GM21528 (cell line): ENCODE results near the gene NEB.
"Not testable (repeated sequence)": the region's sequence is repeated elsewhere in the genome, so short reads cannot be mapped to it uniquely, and the experiment has no call there.

ENCODE experiments used
- ATAC-seq: cut with Tn5 transposase; IDR thresholded peaks from one replicate; pipeline ENCODE4 v1.9.1; 2021; ENCODE audit warnings: mild to moderate bottlenecking, moderate library complexity; ENCODE audit not compliant: unreplicated experiment, low FRiP score

The NEB gene

DNA sequence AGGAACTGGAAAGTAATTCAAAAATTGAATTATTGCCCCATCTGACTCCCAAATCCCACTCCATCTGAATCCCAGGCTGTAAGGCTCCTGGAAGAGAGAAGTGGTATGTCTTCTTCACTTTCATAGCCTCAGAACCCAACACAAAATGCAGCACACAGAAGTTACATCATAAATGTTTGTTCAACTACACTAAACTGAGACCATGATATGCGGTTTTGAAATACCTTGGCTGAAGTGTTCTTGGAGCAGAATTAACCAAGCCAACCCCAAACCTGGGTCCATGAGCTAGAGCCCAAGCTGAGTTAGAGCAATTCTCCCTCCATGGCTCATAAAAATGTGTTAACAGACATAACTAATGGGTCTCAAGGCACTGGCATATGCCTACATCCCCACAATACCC is 23.3 kb downstream of the NEB start:
- ATAC-seq, result no peak

DNA sequence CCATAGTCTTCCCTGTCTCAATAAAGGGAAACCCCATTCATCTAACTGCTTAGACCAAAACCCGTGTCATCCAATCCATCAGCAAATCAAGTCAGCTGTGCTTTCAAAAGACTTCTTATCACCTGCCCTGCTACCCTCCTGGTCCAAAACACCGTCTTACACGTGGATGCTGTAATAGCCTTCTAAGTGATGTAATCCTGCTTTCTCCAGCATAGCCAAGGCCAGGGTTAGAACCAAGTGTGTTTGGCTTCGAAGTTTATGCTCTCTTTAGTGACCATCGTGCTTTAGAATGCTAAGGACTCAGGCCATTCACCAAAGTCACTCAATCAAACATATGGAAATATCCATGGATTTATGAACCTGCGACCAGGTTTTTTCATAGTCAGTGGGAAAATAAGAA is 25.5 kb downstream of the NEB start:
- ATAC-seq, result no peak

DNA sequence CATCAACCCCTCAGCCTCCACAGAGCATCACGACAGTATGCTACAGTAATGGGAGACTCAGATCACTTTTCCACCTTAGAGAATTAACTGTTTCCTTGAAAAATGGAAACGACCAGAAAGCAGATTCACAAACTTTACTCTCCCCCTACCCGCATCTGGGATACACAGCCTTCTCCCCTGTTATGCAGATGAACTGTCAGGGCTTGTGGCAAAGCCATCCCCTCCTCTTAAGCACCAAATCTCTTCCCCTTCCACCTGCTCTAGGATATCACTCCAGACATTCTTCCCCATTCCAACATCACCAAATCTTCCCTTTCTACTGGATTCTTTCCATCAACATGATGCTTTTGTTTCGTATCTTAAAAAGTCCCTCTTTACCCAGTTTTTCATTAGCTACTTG is 26.4 kb downstream of the NEB start:
- no peak for ATAC-seq

DNA sequence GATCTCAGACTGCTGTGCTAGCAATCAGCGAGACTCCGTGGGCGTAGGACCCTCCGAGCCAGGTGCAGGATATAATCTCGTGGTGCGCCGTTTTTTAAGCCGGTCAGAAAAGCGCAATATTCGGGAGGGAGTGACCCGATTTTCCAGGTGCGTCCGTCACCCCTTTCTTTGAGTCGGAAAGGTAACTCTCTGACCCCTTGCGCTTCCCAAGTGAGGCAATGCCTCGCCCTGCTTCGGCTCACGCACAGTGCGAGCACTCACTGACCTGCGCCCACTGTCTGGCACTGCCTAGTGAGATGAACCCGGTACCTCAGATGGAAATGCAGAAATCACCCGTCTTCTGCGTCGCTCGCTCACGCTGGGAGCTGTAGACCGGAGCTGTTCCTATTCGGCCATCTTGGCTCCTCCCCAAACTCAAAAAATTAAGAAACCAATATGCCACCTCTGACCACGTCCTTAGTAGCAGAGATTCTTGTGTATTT is 29.8 kb downstream of the NEB start:
- not testable (repeated sequence) for ATAC-seq

DNA sequence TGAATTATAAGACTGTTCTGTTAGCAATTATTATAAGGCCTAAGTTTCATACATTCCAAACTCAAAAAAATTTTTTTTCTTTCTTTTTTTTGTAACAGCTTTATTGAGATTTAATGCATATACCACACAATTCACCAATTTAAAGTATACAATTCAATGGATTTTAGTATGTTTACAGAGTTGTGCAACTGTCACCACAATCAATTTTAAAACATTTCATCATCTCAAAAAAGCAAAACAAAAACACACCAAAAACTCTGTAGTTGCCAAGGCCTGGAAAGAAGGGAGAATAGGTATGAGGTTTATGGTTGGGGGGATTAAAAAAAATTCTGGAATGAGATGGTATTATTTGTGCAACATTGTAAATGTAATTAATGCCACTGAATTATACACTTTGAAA is 36.1 kb downstream of the NEB start:
- ATAC-seq, result not testable (repeated sequence)

DNA sequence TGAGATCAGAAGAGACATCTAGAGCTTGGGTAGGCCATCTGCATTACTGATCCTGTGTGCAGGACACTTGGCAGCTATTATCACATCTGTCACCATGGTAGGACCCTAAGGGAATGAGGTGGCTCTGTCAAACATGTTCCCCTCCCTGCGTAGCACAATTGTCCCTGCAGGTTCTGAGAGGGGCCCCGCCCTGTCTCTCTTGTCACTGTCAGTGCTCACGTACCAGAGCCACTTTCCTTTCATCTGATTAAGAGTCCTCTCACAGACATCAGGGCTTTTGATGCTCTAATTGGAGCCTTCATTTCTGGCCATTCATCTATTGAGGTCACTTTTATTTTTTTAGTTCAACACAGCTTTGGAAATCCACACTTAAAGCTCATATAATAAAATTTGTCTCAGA is 38.5 kb downstream of the NEB start:
- ATAC-seq, result no peak

DNA sequence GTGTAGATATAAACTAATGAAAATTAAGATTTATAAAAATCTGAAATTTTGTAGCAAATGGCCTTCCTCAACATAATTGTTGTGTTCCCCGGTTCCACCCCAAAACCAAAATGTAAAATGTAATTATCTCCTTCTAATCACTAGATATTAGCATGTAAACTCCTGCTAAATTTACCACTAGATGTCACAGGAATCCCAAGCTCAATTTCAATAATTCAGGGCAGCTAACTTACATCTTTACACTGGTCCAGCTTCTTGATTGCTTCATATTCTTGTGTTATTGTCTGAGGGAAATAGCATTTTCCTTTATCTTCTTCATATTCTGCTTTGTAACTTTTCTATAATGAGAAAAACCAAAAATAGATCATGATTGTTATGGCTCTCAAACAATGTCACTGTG is 42.6 kb downstream of the NEB start:
- no peak for ATAC-seq

DNA sequence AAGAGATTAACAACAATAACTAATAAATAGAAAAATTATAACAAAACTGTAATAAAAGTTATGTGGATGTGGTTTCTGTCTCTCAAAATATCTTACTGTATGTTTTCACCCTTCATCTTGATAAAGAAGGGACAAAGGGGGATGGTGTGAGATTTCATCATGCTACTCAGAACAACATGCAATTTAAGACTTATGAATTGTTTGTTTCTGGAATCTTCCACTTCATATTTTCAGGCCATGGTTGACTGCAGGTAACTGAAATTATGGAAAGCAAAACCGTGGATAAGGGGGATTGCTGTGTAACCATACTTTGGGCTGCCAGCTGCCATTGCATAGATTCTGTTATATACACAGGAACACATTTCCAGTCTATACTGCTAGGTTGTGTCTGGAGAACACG is 45.6 kb downstream of the NEB start:
- ATAC-seq, result no peak

DNA sequence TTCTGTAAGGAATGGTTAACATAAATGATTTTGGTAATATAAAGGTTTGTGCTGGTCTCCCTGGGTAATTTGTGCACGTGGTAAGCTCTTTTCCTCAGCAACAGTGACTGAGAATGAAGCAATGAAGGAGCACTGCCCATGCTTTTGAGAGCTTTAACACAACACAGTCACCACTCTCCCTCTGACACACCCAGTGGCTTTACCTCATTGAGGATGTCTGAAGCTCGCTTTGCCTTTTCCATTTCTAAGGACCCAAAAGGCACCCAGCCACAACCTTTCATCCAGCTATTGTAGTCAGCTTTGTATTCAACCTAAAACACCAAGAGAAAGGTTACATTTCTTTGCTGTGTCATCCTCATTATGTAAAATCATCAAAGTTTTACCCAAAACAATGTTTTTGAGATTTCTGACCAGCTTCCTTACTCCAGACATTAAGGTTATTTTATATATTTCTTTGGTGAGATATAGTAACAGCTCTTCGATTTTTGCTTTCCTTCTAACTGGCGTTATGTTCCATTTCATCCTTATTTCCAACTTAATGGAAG is 51.7 kb downstream of the NEB start:
- no peak for ATAC-seq

DNA sequence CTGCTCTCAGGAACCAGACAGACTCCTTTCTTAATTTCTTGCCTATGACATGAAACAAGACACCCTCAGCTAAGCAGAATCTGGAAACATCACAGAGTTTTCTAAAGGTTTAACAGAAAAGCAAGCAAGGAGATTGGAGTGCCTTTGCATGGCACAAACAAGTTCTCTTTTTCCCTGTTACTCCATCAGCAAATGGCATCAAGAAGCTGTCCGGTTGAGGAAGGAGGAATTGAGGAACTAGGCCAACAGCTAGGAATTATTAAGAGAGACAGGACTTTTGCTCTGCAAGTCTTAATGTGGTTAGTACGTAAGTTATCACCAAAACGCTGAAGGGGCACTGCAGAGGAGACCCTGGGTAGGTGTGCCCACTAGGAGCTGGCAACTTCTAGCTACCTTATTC is 53.2 kb downstream of the NEB start:
- no peak for ATAC-seq

DNA sequence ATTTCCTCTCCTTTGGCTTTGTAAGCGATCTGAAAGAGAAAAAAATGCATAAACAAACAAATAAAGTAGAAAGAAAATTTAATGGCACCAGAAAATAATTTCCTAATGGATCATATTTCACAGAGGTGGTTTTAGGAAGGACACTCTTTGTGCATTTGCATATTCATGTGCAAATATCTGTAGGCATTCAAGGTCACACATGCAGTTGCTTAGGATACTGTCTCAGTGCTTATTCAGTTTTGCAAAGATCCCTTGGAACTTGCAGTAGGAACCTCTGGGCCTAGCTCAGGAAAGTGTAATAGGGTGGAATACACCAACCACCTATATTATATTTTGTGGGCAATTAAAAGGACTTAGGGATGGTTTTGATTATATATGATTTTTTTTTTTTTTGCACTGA is 54.3 kb downstream of the NEB start:
- no peak for ATAC-seq

DNA sequence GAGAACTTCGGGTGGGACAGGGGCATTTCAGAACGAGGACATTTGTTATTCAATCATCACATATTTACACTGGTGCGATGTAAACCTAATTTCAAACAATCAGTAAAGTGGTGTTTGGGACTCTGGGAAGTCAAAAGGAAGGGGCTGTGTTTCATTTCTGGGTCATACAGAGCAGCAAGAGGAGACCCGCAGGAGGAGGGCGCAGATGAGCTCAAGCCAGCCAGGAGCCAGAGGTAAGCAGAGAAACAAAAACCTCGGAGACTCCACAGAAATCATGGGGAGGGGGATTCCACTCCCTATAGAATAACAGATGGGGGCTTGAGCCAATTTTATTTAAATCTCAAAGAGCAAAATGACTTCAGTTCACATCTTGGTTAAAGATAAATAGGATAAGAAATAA is 55.4 kb downstream of the NEB start:
- no peak for ATAC-seq

DNA sequence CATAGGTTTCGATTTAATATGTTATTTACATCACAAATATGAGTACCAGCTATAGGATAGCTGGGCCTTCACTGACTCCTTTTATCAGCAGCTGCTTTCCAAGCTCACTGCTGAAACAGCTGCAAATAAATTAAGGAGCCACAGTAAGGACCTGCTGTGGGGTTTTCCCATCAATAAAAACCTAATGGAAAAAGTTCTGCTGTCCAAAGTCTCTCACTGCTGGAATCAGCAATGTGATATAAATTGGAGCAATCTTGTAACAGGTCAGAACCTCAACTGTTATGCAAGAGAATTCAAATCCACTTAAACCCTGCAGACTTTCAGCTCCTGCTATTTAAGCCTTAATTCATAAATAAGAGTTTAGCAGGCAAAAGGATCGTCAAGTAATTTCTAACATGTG is 61.3 kb downstream of the NEB start:
- no peak for ATAC-seq

DNA sequence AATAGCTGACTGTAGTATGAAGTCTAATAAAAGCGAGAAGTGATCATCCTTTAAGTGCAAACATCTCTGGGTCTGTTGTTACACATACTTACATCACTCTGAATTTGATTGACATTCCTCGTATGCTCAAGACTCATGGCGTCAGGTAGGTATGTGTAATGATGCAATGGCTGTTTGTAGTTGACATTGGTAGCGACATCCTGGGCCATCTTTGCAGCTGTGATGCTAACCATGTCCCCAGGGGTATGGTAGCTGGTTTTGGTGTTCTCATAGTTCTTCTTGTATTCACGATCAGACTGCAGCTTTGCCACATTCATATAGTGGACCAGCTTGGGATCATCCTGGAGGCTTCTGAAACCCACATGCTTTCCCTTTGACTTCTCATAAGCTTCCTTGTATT is 62.0 kb downstream of the NEB start:
- no peak for ATAC-seq

DNA sequence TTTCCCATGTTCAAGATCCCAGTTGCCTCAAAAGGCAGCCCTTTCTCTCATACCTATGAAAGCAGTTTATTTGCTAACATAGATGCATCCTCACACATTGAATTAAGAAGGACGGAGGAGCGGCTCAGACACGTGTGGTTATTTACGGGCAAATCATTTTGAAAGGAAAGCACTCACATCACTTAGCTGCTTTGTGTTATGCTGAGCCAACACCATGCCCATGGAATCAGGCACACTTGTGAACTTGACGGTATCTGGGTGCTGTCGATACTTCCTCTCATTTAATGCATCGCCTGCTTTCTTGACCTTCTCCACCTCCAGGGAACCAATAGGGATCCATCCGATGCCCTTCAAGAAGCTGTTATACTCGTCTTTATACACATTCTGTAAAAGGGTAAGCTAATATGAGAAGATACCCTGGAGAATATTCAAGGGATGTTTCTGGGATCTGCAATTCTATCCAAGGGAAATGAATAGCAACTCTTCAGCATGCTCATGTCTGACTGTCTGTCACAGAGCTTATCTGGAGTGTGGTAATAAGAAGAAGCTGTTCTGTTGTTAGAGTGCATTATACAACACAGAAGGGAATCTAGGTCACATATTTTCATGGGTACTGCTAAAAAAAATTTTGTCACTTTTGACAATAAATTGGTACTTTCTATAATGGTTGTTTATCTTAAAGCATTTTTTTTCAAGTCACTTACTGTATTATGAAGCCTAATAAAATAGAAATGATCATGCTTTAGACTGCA is 63.3 kb downstream of the NEB start:
- ATAC-seq, result no peak

DNA sequence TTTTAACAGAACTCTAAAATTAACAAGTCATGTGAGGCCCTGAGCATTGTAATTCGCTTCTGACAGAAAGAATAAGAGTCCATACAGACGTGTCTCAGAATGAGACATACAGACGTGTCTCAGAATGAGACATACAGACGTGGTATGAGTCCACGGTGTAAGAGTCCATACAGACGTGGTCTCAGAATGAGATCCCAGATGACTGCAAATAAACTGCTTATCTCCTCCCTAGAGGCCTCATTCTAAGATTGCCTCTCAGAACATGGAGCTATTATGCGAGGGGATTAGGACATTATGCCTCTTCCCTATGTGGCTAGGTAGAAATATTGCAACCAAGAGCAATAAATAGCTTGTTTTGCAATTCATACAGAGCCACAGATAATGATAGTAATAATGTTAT is 63.9 kb downstream of the NEB start:
- ATAC-seq, result no peak

DNA sequence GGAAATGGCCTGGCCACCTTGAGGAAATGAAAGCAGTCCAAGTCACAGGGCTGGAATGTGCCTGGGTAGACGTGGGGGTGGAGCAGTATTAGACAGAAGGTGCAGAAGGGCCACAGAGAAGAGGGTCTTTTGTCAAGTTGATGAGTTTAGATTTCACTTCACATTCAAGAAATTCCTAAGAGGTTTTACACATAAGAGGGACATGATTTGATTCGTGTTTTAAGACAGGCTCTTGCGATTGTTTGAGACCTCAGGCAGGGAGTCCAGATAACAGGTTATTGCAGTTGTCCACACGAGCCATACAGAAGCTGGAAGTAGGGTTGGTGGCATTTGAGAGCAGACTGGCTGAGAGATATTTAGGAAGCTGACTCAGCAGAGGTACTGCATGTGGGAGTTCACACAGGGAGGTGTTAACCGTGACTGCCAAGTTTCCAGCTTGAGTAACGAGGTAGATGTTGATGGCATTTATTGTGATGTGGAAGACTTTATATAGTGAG is 64.6 kb downstream of the NEB start:
- no peak for ATAC-seq

DNA sequence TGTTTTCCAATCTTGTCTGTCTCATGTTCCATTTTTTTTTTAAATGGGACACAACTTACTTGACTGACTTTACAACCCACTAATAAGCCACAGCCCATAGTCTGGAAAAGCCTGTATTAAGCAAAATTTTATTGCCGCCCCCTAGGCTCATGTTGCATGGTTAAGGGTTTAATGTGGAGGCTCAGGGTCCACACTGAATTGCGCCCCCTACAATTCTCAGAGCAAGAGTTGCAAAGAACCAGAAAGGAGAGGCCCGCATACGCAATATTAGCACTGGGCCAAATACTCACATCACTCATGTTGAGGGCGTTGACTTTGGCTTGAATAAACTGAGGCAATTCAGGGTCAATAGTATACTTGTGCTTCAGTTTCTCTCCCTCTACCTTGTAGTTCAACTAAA is 65.5 kb downstream of the NEB start:
- ATAC-seq, result no peak

DNA sequence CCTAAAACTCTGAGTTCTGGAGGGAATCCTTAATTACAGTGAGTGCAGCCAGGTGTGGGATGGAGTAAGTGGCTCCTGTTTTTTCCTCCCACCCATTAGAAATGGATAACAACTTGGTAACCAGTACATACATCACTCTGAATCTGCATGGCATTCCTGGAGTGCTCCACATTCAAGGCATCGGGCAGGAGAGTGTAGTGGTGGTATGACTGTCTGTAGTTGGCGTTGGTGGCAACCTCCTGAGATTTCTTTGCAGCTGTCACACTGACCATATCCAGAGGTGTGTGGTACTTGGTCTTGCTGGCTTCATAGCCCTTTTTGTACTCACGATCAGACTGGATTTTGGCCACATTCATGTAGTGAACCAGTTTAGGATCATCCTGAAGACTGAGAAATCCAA is 68.3 kb downstream of the NEB start:
- no peak for ATAC-seq

DNA sequence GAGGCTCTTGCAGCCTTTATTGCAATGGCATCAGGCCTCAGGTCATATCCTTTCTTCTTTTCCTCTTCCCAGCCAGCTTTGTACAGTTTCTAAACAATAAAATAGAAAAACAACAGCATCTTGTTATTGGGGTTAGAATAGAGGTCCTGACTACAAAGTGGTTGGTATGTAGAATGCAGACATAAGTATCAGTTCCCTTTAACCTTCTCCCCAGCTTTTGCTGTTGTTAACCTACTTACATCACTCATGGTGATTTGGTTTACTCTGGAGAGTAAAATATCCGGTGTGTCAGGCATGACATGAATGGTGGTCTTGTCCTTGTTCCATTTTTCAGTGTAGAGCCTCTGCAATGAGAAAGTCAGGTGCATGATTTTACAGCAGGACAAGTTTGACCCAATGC is 69.8 kb downstream of the NEB start:
- no peak for ATAC-seq

DNA sequence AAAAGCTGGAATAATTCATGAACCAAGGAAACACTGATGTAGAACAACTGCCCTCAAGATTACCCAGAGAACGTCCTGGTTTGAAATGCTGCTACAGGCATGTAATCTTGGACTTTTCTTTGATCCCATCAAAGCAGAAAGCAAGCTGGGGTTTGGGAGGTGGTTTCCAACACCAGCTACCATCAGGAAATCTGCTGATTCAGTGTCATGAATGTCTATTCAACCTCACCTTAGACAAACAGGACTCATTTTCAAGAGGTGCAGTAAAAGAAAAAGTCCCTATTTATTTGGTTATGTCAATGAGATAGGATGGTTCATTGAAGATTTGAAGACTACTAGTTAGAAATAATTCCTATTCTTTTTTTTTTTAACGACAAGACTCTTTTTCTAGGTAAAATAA is 72.7 kb downstream of the NEB start:
- ATAC-seq, result no peak

DNA sequence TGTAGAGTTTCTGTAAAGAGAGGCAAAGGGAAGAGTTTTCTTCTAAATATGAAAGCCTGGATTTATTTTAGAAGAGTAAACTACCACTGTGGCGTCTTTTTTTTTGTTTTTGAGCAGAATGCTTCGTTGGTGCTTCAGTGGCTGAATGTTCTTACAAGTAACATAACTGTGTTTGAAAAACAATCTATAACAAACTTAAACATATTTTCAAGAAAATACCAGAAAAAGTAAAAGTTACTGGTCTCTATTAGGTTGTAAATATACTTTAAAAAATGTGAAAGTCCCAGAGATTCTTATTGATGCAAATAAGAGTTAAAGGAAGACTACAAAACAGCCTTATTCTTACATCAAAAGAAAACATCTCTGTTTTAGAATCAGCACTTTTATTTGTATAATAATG is 76.2 kb downstream of the NEB start:
- ATAC-seq, result no peak
